ENCODE results near the gene MIAT.

The MIAT gene

GRCh38 chr22:26632422-26633155, 24.8 kb upstream of the MIAT start:
- no peak for DNase-seq

GRCh38 chr22:26634189-26634588, 23.2 kb upstream of the MIAT start:
- no peak for DNase-seq

- no peak for DNase-seq
These were observed 22.3 kb upstream of the MIAT start for GRCh38 chr22:26635117-26635516.

GRCh38 chr22:26636296-26636695, 21.1 kb upstream of the MIAT start:
- DNase-seq = no peak

GRCh38 chr22:26642465-26643417, 14.6 kb upstream of the MIAT start:
- DNase-seq = peak; percentile 81 to 84

- DNase-seq = no peak
These were observed 13.8 kb upstream of the MIAT start for GRCh38 chr22:26643418-26644100.

- DNase-seq = no peak
These were observed 11.2 kb upstream of the MIAT start for GRCh38 chr22:26646158-26646557.

GRCh38 chr22:26648011-26648497, 9.3 kb upstream of the MIAT start:
- DNase-seq = peak; percentile 36 to 50

- DNase-seq = no peak
These were observed 8.6 kb upstream of the MIAT start for GRCh38 chr22:26648528-26649388.

- no peak for DNase-seq
These were observed 6.5 kb upstream of the MIAT start for GRCh38 chr22:26650722-26651421.

GRCh38 chr22:26651815-26652214, 5.6 kb upstream of the MIAT start:
- DNase-seq = no peak

- DNase-seq = no peak
These were observed 773 bp downstream of the MIAT start for GRCh38 chr22:26658161-26658560.

GRCh38 chr22:26658671-26659478, 1.5 kb downstream of the MIAT start:
- peak; percentile 83 to 84 for DNase-seq

- no peak for DNase-seq
These were observed 3.0 kb downstream of the MIAT start for GRCh38 chr22:26660356-26660755.

- DNase-seq = no peak
These were observed 3.7 kb downstream of the MIAT start for GRCh38 chr22:26660961-26661578.

- no peak for DNase-seq
These were observed 4.8 kb downstream of the MIAT start for GRCh38 chr22:26662160-26662559.

GRCh38 chr22:26663374-26663923, 6.1 kb downstream of the MIAT start:
- DNase-seq = no peak

GRCh38 chr22:26665813-26666231, 8.4 kb downstream of the MIAT start:
- DNase-seq = no peak

GRCh38 chr22:26667140-26667539, 9.8 kb downstream of the MIAT start:
- DNase-seq = no peak

GRCh38 chr22:26669060-26669481, 11.7 kb downstream of the MIAT start:
- DNase-seq = no peak
